Fibroblast of skin of left biceps (primary cell): ENCODE data around the gene RPSA.
"Not testable (repeated sequence)": the region's sequence is repeated elsewhere in the genome, so short reads cannot be mapped to it uniquely, and the experiment has no call there.

Source experiments
- DNase-seq, 2 experiments: peaks; one replicate each; pipeline ENCODE4 v3.0.0-alpha.2; 2013; ENCODE audit warnings: low read depth in 2 of 2

Gene RPSA

GRCh38 chr3:39454591-39455217 is 48.2 kb downstream of the RPSA start:
- DNase-seq = no peak

- no peak for DNase-seq
Measured at GRCh38 chr3:39456159-39456558, 49.6 kb downstream of the RPSA start.

- DNase-seq = no peak
Measured at GRCh38 chr3:39457361-39457760, 50.8 kb downstream of the RPSA start.

- not testable (repeated sequence) for DNase-seq
Measured at GRCh38 chr3:39458579-39458978, 52.1 kb downstream of the RPSA start.

- DNase-seq = no peak
Measured at GRCh38 chr3:39460677-39461076, 54.2 kb downstream of the RPSA start.
